IMR-90 (cell line): ENCODE results near the gene POLD1. TPM values are rescaled to one million over a fixed set of nuclear protein-coding genes. Genes with fewer than 3 reads are reported as not detected.
A peak's percentile ranks its signal among the peaks of the same experiment; 100 is the strongest.

Source experiments
- ATAC-seq: fragments of 200-7000 bp; cut with Tn5 transposase; 2 replicates; pipeline ENCODE4 v1.9.1; 2020; ENCODE audit warnings: low read depth, mild to moderate bottlenecking, moderate library complexity
- BruUV-seq: library from RNA; stranded (reverse); fragments of 400-500 nt; replicated peaks from 2 replicates; lab custom pipeline; 2021; lab: Mats Ljungman, UMichigan
- CTCF ChIA-PET: fragments of 300-600 bp; formaldehyde crosslinking; extraction: SDS; loops from one replicate; lab custom pipeline; 2021; ENCODE audit warnings: antibody characterized with exemption; lab: Yijun Ruan, JAX
- POLR2A ChIA-PET: fragments of 300-600 bp; sonication (Branson Sonifier 250); formaldehyde crosslinking; loops from one replicate; lab custom pipeline; 2022; ENCODE audit warnings: antibody characterized with exemption; ENCODE audit not compliant: unreplicated experiment; lab: Charles Lee
- DNase-seq: peaks from one replicate; pipeline ENCODE4 v3.0.0; 2013
- H2AFZ ChIP-seq: replicated peaks from 2 replicates; pipeline ENCODE3; 2013; ENCODE audit warnings: low read length, mild to moderate bottlenecking; ENCODE audit not compliant: poor library complexity
- H2AK5ac ChIP-seq: 2 replicates; pipeline ENCODE4 v1.6.1; 2013; ENCODE audit warnings: low read depth, low read length, inconsistent platforms
- H2AK9ac ChIP-seq: replicated peaks from 2 replicates; pipeline ENCODE3; 2013; ENCODE audit warnings: mild to moderate bottlenecking, low read depth, low read length, moderate library complexity; ENCODE audit not compliant: poor library complexity
- H2BK120ac ChIP-seq: 2 replicates; pipeline ENCODE4 v1.6.1; 2013; ENCODE audit warnings: low read depth, low read length, inconsistent platforms
- H2BK15ac ChIP-seq: 3 replicates; pipeline ENCODE4 v1.6.1; 2013; ENCODE audit warnings: low read depth, low read length, inconsistent platforms
- H2BK20ac ChIP-seq: 2 replicates; pipeline ENCODE4 v1.6.1; 2013; ENCODE audit warnings: low read depth, mild to moderate bottlenecking, inconsistent platforms, low read length, moderate library complexity
- H2BK5ac ChIP-seq: 2 replicates; pipeline ENCODE4 v1.6.1; 2013; ENCODE audit warnings: mild to moderate bottlenecking, low read depth, low read length, inconsistent platforms; ENCODE audit not compliant: poor library complexity, severe bottlenecking
- H3K14ac ChIP-seq: replicated peaks from 2 replicates; pipeline ENCODE4 v1.6.1; 2013; ENCODE audit warnings: low read depth, low read length, inconsistent platforms
- H3K18ac ChIP-seq: 2 replicates; pipeline ENCODE4 v1.6.1; 2013; ENCODE audit warnings: low read depth, low read length, control low read depth
- H3K23ac ChIP-seq: 2 replicates; pipeline ENCODE4 v1.6.1; 2013; ENCODE audit warnings: low read depth, low read length, inconsistent platforms
- H3K27ac ChIP-seq: 2 replicates; pipeline ENCODE4 v1.5.1; 2013; ENCODE audit warnings: mild to moderate bottlenecking, control low read depth, low read length; ENCODE audit not compliant: insufficient read depth
- H3K27me3 ChIP-seq: 2 replicates; pipeline ENCODE4 v1.6.1; 2013; ENCODE audit warnings: low read length; ENCODE audit not compliant: control insufficient read depth, insufficient read depth
- H3K36me3 ChIP-seq: 2 replicates; pipeline ENCODE4 v1.6.1; 2013; ENCODE audit warnings: low read length, mixed read lengths; ENCODE audit not compliant: control insufficient read depth, insufficient read depth
- H3K4ac ChIP-seq: 2 replicates; pipeline ENCODE4 v1.6.1; 2013; ENCODE audit warnings: low read depth, low read length, inconsistent platforms
- H3K4me1 ChIP-seq: 2 replicates; pipeline ENCODE4 v1.6.1; 2013; ENCODE audit warnings: low read length, mixed read lengths; ENCODE audit not compliant: control insufficient read depth, insufficient read depth
- H3K4me2 ChIP-seq: 2 replicates; pipeline ENCODE4 v1.6.1; 2013; ENCODE audit warnings: low read depth, mild to moderate bottlenecking, control low read depth, low read length, moderate library complexity
- H3K4me3 ChIP-seq: 2 replicates; pipeline ENCODE4 v1.5.1; 2013; ENCODE audit warnings: low read depth, mild to moderate bottlenecking, control low read depth, low read length, moderate library complexity; ENCODE audit not compliant: insufficient read depth
- H3K56ac ChIP-seq: 2 replicates; pipeline ENCODE4 v1.6.1; 2013; ENCODE audit warnings: low read length, inconsistent platforms; ENCODE audit not compliant: insufficient read depth; ENCODE audit errors: extremely low read depth
- H3K79me1 ChIP-seq, 2 experiments: 2 replicates each; pipeline ENCODE4 v1.6.1; 2013; ENCODE audit warnings: low read length in 2 of 2, inconsistent platforms in 1 of 2, low read depth in 1 of 2
- H3K9ac ChIP-seq: 2 replicates; pipeline ENCODE4 v1.6.1; 2013; ENCODE audit warnings: low read depth, low read length, control low read depth
- H3K9me1 ChIP-seq: 2 replicates; pipeline ENCODE4 v1.6.1; 2013; ENCODE audit warnings: low read length, inconsistent platforms; ENCODE audit not compliant: insufficient read depth
- H3K9me3 ChIP-seq: 2 replicates; pipeline ENCODE4 v1.6.1; 2013; ENCODE audit warnings: low read length; ENCODE audit not compliant: control insufficient read depth, insufficient read depth
- H4K20me1 ChIP-seq: 2 replicates; pipeline ENCODE4 v1.6.1; 2013; ENCODE audit warnings: low read length, inconsistent platforms; ENCODE audit not compliant: insufficient read depth
- H4K5ac ChIP-seq: 2 replicates; pipeline ENCODE4 v1.6.1; 2013; ENCODE audit warnings: mild to moderate bottlenecking, low read depth, low read length, control low read depth
- H4K8ac ChIP-seq, 2 experiments: 2 replicates each; pipeline ENCODE4 v1.6.1; 2013; ENCODE audit warnings: low read depth in 2 of 2, low read length in 2 of 2, control low read depth in 1 of 2, inconsistent platforms in 1 of 2
- H4K91ac ChIP-seq: 2 replicates; pipeline ENCODE4 v1.6.1; 2013; ENCODE audit warnings: low read depth, low read length, inconsistent platforms; ENCODE audit not compliant: insufficient read depth
- CEBPB ChIP-seq: IDR thresholded peaks from 2 replicates; pipeline ENCODE4 v1.6.1; 2012; ENCODE audit warnings: low read depth, low read length, improper control_type of control experiment
- MAFK ChIP-seq: IDR thresholded peaks from 2 replicates; pipeline ENCODE4 v1.6.1; 2012; ENCODE audit warnings: low read depth, low read length, improper control_type of control experiment
- MXI1 ChIP-seq: IDR thresholded peaks from 2 replicates; pipeline ENCODE4 v1.6.1; 2012; ENCODE audit warnings: low read depth, mild to moderate bottlenecking, low read length, moderate library complexity, borderline replicate concordance
- POLR2A ChIP-seq: IDR thresholded peaks from 2 replicates; pipeline ENCODE4 v1.6.1; 2012; ENCODE audit warnings: mild to moderate bottlenecking, low read depth, low read length
- WGBS, 2 experiments: methylation state at CpG; one replicate each; pipeline versions ENCODE4 v1.1.5 to v1.1.7; 2013; ENCODE audit warnings: missing lambda C conversion rate in 2 of 2; ENCODE audit not compliant: insufficient read length in 1 of 2; ENCODE audit errors: extremely low coverage in 2 of 2; 5-methylcytosine and 5-hydroxymethylcytosine counted together
- dilution Hi-C: fragments of 300-500 bp; cut with HindIII; formaldehyde crosslinking; loops from one replicate; pipeline ENCODE4 v1.14.3; 2018; ENCODE audit warnings: low sequenced_read_pairs; ENCODE audit not compliant: unreplicated experiment
- in situ Hi-C: fragments of 300-500 bp; cut with MboI; formaldehyde crosslinking; loops from 3 replicates; pipeline ENCODE4 v1.14.3; 2019; ENCODE audit warnings: low sequenced_read_pairs, inconsistent platforms, mixed read lengths
- intact Hi-C: fragments of 100-400 bp; cut with micrococcal nuclease; formaldehyde crosslinking; loops from 2 replicates; pipeline ENCODE4 v1.10.0; 2022
- polyA plus RNA-seq, 3 experiments: library from polyadenylated mRNA; depleted of rRNA; stranded (reverse); fragments of >200 nt; gene quantifications; 2 replicates each; pipeline ENCODE4 v1.2.3, GENCODE V29; 2012; ENCODE audit warnings: low replicate concordance in 1 of 3
- total RNA-seq: library from RNA; depleted of rRNA; stranded (reverse); fragments of >200 nt; gene quantifications from 2 replicates; pipeline ENCODE4 v1.2.3, GENCODE V29; 2012
- TF ChIP-seq, protein P1 (sequence below): fragments of 150-350 bp; IDR thresholded peaks from 2 replicates; pipeline ENCODE4 v1.6.1; 2017; ENCODE audit warnings: mild to moderate bottlenecking, antibody characterized with exemption, low read length, low read depth

The POLD1 gene
- total and polyA plus RNA-seq, 2 of the 4 experiments (the other 2 are of a cell fraction) = 13.8 to 28.9 TPM

DNA sequence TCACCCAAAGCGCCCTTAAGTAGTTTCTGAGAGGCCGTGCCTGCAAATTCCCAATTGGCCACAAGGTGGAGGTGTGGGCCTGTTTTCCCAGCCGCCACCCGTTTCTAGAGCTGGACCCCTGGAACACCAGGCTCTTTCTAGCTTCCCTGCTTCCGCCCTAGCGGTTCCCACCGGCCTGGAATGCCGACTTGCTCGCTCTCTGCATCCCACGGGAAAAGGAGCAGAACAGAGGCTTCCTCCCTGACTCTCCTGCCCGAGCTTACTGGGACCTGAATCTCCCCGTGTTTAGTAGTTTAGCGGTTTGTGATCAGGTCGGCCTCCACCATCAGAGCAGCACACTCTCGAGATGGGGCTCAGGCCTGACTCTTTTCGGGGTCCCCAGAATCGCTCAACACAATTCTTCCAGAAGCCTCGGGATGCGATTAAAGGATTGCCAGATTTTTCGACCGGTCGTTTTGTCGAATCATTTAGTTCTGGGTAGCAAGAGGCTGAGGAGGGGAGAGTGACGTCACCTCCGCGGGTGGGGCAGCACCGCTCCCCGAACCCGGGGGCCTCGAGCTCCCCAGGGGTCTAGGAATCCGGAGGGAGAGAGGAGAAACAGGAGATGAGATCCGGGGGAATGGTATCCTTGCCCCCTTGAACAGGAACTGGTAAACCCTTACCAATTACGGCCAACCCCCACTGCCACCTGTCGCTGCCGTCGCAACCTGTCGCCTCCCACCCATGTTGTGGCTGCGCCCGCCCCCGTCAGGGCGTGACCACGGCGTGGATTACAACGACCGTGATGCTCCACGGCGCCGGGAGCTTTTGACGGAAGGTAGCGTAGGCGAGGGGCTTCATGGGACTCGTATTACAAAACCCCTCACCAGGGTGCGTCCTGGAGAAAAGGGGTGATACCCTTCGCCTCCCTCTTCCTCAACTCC, 26.7 kb upstream of the POLD1 start (continued):
- TF ChIP-seq CEBPB (no peak), MAFK (no peak)

DNA sequence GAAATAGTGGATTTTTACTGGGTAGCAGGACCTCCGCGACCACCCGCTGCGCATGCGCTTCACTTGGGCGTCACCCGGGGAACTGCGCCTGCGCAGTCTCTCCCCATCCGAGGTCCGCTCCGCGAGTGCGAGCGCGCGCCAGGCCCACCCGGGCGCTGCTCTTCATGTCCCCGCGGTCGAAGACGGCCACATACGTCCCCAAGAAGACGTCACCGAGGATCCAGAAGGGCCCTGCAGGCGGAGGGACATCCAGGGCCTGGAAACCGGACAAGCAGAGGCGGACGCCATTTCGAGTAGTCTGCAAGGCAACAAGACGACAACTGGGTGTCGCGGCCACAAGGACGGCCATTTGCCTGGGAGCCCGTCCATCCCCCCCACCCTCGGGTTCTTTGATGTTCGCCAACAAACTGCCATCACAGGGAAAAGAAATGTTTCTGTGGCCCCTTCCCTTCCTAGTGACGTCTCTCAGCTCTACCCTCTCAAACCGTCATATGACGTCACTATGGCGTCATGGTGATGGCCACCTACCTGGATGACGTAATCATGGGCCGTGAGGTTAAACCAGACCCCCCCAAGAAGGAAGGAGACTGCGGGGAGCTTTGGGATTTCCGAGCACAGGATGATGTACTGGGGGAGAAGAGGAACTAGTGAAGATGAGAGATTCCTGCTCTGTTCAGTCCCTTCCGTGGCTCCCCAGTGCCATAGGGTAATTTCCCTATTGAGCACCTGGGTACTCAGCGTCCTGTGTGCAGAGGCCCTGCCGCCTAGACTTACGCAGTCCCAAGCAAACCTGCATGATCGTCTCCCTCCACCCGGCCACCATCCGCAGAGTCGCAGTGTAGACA, 25.4 kb upstream of the POLD1 start:
- Histone ChIP-seq H3K27me3 (peaks cover 8% of the 10 kb centered on the region), H3K4me3 (peak overlapping the region; percentile 72), H3K18ac (no peak overlapping the region), H4K8ac (peak overlapping the region; percentile 86 to 97), H4K5ac (peak overlapping the region; percentile 98), H3K9ac (peak overlapping the region; percentile 76; the same call in 1 of the 2 replicates), H3K4ac (peak overlapping the region; percentile 83), H3K23ac (peak overlapping the region; percentile 66; the same call in 1 of the 2 replicates), H3K4me2 (peak overlapping the region; percentile 97), H3K9me3 (no peaks in the 10 kb centered on the region), H4K20me1 (no peaks in the 10 kb centered on the region), H4K91ac (peak overlapping the region; percentile 68; the same call in 1 of the 2 replicates), H3K9me1 (no peaks in the 10 kb centered on the region), H2BK15ac (no peak overlapping the region), H2AFZ (peak overlapping the region; percentile 96), H2AK9ac (peak overlapping the region; percentile 88), H3K14ac (no peak overlapping the region; the same call in 1 of the 2 replicates), H3K56ac (no peak overlapping the region; the same call in 1 of the 2 replicates), H3K79me1 (no peaks in the 10 kb centered on the region), H3K27ac (no peak overlapping the region; the same call in 1 of the 2 replicates), H2BK120ac (no peak overlapping the region), H3K36me3 (no peaks in the 10 kb centered on the region), H2BK5ac (no peak overlapping the region), H2AK5ac (no peak overlapping the region; the same call in 1 of the 2 replicates), H2BK20ac (no peak overlapping the region), H3K4me1 (no peaks in the 10 kb centered on the region)
- dilution Hi-C loops = no loop called here
- WGBS, 2 experiments = 11% methylated on average over 19 of the region's 54 CpGs; no CpG with 5 or more reads in 1 of the 2 experiments
- intact Hi-C loops = loop anchor here (10.0 kb wide), 1 partner anchor 656 kb away; the partner anchor contains the start of gene KLK10
- peak; percentile 20 for DNase-seq
- ATAC-seq = peak; percentile 18
- ChIA-PET POLR2A (no interaction called here), CTCF (no interaction called here)
- no TSS peak for BruUV-seq
- TF ChIP-seq MXI1 = no peak
- TF ChIP-seq, protein P1, sequence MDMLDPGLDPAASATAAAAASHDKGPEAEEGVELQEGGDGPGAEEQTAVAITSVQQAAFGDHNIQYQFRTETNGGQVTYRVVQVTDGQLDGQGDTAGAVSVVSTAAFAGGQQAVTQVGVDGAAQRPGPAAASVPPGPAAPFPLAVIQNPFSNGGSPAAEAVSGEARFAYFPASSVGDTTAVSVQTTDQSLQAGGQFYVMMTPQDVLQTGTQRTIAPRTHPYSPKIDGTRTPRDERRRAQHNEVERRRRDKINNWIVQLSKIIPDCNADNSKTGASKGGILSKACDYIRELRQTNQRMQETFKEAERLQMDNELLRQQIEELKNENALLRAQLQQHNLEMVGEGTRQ = no peak
- TF ChIP-seq CEBPB = peak; percentile 64
- TF ChIP-seq POLR2A = no peak
- in situ Hi-C loops = loop anchor here (10.0 kb wide), 1 partner anchor 426 kb away; no protein-coding TSS in a partner anchor
